Activated T-helper 17 cell treated with anti-CD3 and anti-CD28 coated beads, Interleukin-2, amount 50 U/mL, for 72 hours (primary cell): Measurements from ENCODE around the gene GOLGA6A. TPM values are rescaled to one million over a fixed set of nuclear protein-coding genes. Genes with fewer than 3 reads are reported as not detected.
"Not testable (repeated sequence)": the region's sequence is repeated elsewhere in the genome, so short reads cannot be mapped to it uniquely, and the experiment has no call there.

Experiments used
- ATAC-seq: fragments of 150-1000 bp; cut with Tn5 transposase; replicated peaks from 2 replicates; pipeline ENCODE4 v1.10.0; 2021; ENCODE audit warnings: mild to moderate bottlenecking, moderate library complexity
- H3K27ac Mint-ChIP-seq: one replicate; pipeline ENCODE4 v1.8.0; 2022; ENCODE audit warnings: mixed read lengths
- H3K27me3 Mint-ChIP-seq: one replicate; pipeline ENCODE4 v1.8.0; 2022; ENCODE audit warnings: mixed read lengths
- H3K36me3 Mint-ChIP-seq: one replicate; pipeline ENCODE4 v1.8.0; 2022; ENCODE audit warnings: low read depth, mild to moderate bottlenecking, mixed read lengths
- H3K4me1 Mint-ChIP-seq: one replicate; pipeline ENCODE4 v1.8.0; 2022; ENCODE audit warnings: mixed read lengths
- H3K4me3 Mint-ChIP-seq: one replicate; pipeline ENCODE4 v1.8.0; 2022; ENCODE audit warnings: mild to moderate bottlenecking, mixed read lengths
- H3K9me3 Mint-ChIP-seq: one replicate; pipeline ENCODE4 v1.8.0; 2022; ENCODE audit warnings: mixed read lengths
- total RNA-seq, 2 donors: library from RNA; stranded (reverse); gene quantifications; one replicate each; pipeline ENCODE4 v1.2.3, GENCODE V29; 2022

GOLGA6A gene
- total RNA-seq, 2 donors from 2014 or later: 0.11 TPM; not detected in 1

DNA sequence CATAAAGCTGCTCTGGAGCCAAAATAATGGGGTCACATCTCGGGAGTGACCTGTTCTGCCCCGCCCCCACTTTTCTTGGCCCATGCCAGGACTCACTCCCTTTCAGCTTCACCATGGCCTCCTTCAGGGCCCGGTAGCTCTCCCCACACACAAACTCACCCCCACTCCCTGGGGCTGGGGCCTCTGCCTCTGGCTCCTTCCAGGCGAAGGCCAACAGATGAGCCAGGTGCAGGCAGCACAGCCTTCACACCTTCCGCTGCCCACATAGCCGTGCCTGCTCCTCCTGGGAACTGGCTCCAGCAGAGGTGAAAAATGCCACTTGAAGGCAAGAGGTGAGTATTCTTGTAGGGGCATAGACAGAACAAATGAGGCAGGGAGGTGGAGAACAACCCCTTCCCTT, 10.7 kb downstream of the GOLGA6A start:
- ATAC-seq, H3K27me3 Mint-ChIP-seq, H3K9me3 Mint-ChIP-seq, H3K4me1 Mint-ChIP-seq, H3K4me3 Mint-ChIP-seq, H3K36me3 Mint-ChIP-seq, H3K27ac Mint-ChIP-seq: not testable (repeated sequence)

DNA sequence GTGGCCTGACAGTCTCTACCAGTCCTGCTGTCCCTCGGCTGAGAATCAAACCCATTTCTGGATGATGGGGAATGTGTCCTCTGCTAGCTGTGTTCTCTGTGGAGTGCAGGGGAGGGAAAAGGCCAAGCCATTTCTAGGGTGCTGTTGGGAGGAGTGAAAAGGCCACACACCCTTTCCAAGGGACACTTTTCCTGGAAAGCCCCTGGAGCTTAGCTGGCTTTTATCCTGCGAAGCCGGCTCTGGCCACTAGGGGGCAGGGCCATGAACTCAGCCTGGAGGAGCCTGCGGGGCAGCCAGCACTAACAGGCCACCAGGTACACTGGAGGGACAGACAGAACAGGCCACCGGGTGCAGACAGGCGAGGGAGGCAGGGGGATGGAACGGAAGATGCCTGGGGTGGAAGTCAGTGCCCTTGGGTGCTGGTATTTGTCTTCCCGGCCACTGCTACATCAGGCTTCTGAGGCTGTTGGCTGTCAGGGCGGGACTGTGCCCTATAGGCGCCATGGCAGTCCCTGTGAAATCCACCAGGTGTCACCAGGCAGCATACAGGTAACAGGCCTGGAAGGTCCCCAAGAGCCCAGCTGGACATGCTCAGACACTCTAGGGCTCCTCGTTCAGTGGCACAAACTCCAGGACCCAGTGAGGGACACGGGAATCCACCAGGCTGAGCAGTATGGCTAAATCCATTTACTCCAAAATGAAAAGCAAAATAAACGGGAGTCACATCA, 16.5 kb downstream of the GOLGA6A start:
- peak; percentile 98 for ATAC-seq
- H3K4me3 Mint-ChIP-seq, H3K36me3 Mint-ChIP-seq, H3K4me1 Mint-ChIP-seq, H3K9me3 Mint-ChIP-seq, H3K27ac Mint-ChIP-seq, H3K27me3 Mint-ChIP-seq: not testable (repeated sequence)

DNA sequence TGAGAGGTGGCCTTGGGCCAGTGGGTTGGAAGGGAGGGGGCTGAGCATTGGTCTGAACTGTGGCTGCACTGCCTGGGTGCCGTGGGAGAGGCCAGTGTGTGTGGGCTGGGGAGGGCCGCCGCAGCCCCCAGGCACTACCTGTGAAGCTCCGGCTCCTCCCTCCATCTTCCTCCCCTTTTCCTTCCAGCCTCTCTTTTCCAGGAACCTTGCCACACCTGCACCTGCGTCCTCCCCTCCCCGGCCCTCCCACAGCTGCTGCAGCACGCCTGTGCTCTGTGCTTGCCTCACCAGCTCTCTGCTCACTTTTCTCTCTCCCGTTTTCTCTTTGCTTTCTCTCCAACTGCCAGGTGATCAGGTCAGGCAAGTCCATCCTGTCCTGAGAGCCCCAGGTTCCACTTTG, 17.5 kb downstream of the GOLGA6A start:
- H3K27me3 Mint-ChIP-seq, H3K4me1 Mint-ChIP-seq, H3K4me3 Mint-ChIP-seq: not testable (repeated sequence)

DNA sequence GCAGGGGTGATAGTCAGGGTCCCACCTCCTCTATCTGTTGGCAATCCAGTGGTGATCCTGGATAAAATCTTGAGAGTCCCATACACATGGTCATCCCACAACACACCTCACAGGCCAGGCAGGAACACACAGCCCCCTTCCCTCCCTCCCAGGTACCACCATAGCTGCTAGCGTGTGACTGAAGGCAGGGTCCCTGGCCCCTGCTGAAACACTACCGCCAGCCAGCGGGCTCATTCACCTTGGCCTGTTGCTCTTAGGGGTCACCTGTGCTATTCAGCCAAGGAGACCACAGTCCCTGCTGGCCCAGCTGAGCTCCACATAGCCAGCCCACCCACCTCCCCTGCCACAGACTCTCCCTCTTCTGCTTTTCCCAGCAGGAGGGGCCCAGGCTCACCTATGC, 18.2 kb downstream of the GOLGA6A start:
- not testable (repeated sequence) for H3K27ac Mint-ChIP-seq, H3K4me1 Mint-ChIP-seq, H3K36me3 Mint-ChIP-seq, H3K4me3 Mint-ChIP-seq, ATAC-seq, H3K27me3 Mint-ChIP-seq, H3K9me3 Mint-ChIP-seq

More for the DNA sequence above, 17.5 kb downstream of the GOLGA6A start:
- ATAC-seq, H3K9me3 Mint-ChIP-seq, H3K27ac Mint-ChIP-seq, H3K36me3 Mint-ChIP-seq: not testable (repeated sequence)

DNA sequence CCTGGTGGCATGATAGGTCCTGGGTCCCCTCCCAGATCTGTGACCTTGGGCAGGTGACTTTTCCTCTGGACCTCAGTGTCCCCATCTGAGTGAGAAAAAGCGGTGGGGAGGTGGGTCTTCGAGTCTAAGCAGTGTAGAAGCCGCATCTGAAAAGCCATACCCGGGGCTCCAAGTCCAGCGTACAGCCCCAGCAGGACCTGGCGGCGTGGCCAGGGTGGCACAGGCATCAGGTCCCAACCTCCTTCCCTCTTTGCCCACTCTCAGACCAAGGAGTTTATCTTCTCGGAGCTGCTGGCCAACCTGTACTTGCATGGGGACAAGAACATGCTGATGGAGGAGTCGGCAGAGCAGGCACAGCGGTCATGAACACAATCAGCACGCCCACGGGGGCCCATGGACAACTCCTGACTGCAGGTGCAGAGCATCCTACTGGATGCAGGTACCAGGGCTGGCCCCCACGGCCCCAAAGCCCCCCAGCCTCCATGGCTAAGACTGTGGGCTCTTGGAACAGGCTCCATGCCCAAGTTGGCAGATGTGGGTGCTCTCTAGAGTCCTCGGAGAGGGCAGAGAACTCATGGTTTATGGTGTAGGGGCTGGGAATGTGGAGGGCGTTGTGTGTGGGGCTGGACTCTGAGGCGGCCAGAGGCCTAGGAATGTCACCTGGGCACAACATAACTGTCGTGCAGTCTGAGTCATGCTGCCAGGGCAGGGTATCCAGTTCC, 18.8 kb downstream of the GOLGA6A start:
- not testable (repeated sequence) for H3K27ac Mint-ChIP-seq, H3K4me3 Mint-ChIP-seq, ATAC-seq, H3K4me1 Mint-ChIP-seq, H3K9me3 Mint-ChIP-seq, H3K36me3 Mint-ChIP-seq, H3K27me3 Mint-ChIP-seq

DNA sequence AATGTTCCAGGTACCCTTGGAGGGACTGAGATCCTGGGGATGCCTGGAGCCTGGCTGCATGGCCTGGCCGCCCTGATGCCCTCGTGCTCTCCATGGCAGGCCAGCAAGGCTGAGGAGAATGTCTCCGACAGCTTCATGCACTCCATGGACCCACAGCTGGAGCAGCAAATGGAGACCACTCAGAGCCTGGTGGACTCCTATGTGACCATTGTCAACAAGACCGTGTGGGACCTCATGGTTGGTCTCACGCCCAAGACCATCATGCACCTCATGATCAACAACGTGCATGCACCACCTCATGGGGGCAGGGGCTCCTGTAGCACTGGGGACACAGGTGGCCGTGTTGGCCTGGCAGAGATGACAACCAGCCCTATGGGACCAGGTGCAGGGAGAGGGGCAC, 19.7 kb downstream of the GOLGA6A start:
- no peak for ATAC-seq
- no peak overlapping the region for H3K27ac Mint-ChIP-seq
- no peaks in the 10 kb centered on the region for H3K27me3 Mint-ChIP-seq
- H3K4me3 Mint-ChIP-seq: no peak overlapping the region
- no peaks in the 10 kb centered on the region for H3K36me3 Mint-ChIP-seq
- peaks cover 7% of the 10 kb centered on the region for H3K4me1 Mint-ChIP-seq
- H3K9me3 Mint-ChIP-seq: no peaks in the 10 kb centered on the region

DNA sequence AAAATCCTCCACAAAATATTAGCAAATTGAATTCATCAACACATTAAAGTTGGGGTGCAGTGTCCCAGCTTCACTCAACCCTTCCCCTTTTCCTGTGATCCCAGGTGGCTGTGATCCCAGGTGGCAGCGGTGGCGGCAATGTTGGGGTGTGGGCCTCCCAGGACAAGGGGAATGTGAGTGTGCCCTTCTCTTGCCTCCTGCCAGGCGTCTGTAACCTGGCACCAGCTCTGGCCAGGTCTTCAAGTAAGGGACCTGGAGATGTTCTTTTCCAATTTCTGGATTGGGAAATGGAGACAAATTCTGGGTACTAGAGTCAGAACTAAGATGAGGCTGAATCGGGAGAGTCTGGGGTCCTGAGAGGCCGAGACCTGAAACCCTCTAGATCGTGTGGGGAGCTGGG, 20.1 kb downstream of the GOLGA6A start:
- Mint-ChIP-seq H3K4me3 (no peak overlapping the region), H3K9me3 (no peaks in the 10 kb centered on the region), H3K4me1 (peaks cover 7% of the 10 kb centered on the region), H3K27me3 (no peaks in the 10 kb centered on the region), H3K36me3 (no peaks in the 10 kb centered on the region), H3K27ac (no peak overlapping the region)
- ATAC-seq: no peak

DNA sequence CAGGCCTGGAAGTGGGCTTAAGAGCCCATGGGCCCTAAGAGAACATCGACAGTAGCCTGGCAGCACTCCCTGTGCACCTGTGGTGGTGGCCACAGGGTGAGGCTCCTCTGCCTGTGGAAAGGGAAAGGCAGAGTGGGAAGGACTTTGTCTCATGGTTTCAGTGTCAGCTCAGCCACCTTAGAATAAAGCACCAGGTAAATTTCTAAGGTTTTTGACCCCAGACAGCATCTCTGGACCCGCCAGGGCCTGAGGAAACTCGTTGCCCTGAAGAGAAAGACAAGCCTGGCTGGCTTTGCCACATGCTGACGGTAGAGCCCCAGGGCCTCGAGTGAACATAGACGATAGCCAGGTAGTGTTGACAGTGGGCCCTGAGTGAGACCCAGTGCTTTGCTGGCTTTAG, 22.1 kb downstream of the GOLGA6A start:
- no peaks in the 10 kb centered on the region for H3K27me3 Mint-ChIP-seq
- no peak overlapping the region for H3K27ac Mint-ChIP-seq
- ATAC-seq: no peak
- no peak overlapping the region for H3K4me3 Mint-ChIP-seq
- H3K4me1 Mint-ChIP-seq: peaks cover 7% of the 10 kb centered on the region
- no peaks in the 10 kb centered on the region for H3K9me3 Mint-ChIP-seq
- no peaks in the 10 kb centered on the region for H3K36me3 Mint-ChIP-seq

DNA sequence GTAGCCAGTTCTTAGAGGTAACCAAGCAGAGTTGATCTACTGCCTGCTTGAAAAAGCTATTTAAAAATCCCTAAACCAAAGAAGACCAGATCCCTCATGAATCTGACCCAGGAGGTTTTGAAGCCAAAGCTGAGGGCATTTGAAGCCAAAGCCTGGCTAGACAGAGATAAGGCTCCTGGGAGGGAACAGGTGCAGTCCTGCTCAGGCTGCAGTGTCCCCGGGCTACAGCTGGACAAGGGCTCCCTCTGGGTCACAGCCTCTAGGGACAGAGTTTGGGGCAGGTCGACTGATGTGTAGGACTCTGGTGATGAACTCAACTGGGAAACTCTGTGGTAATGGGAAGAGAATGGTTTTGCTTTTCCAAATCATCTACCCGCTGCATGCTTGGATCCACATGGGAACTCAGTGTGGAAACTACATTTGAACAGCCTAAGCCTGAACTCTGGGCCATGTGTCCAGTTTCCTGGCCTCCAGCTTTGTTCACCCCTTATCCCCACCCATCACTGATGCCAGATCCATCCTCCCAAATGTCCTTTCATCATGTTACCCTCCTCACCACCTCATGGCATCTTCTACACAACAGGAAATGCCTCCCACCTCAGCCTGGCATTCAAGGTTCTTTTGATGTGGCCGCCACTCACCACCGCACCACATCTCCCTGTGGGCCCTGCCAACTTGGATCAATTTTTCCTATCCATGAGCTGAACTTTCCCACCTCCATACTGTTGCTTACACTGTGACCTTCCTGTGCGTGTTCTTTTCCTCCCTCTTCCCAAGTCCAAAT, 23.1 kb downstream of the GOLGA6A start:
- H3K36me3 Mint-ChIP-seq, H3K4me3 Mint-ChIP-seq, H3K27ac Mint-ChIP-seq, ATAC-seq, H3K9me3 Mint-ChIP-seq, H3K27me3 Mint-ChIP-seq, H3K4me1 Mint-ChIP-seq: not testable (repeated sequence)

DNA sequence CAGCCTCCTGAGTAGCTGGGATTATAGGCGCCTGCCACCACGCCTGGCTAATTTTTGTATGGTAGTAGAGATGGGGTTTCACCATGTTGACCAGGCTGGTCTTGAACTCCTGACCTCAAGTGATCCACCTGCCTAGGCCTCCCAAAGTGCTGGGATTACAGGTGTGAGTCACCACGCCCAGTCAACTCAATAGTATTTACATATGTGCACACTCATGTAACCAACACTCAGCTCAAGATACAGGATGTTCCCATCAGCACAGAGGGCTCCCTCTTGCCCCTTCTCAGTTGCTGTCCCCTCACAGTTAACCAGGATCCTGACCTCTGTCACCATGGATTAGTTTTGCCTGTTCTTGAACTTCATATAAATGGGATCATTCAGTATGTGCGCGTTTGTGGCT, 26.0 kb downstream of the GOLGA6A start:
- not testable (repeated sequence) for H3K27me3 Mint-ChIP-seq, H3K27ac Mint-ChIP-seq, H3K36me3 Mint-ChIP-seq, H3K9me3 Mint-ChIP-seq, H3K4me1 Mint-ChIP-seq, H3K4me3 Mint-ChIP-seq
- ATAC-seq: peak; percentile 68

DNA sequence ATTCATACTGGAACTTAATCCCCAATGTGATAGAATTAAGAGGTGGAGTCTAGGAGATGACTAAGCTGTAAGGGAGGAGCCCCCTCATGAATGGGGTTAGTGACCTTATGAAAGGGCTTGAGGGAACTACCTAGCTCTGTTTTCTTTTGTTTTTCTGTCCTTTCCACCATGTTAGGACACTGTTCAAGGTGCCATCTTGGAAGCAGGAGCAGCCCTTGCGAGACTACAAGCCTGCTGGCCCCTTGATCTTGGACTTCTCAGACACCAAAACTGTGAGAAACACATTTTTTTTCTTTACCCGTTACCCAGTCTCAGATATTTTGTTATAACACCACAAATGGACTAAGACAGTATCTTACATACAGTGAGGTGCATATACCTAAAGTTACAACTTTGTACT, 26.5 kb downstream of the GOLGA6A start:
- Mint-ChIP-seq H3K36me3 (no peaks in the 10 kb centered on the region), H3K27ac (no peak overlapping the region), H3K4me1 (peaks cover 7% of the 10 kb centered on the region), H3K4me3 (no peak overlapping the region), H3K27me3 (no peaks in the 10 kb centered on the region), H3K9me3 (no peaks in the 10 kb centered on the region)
- no peak for ATAC-seq

DNA sequence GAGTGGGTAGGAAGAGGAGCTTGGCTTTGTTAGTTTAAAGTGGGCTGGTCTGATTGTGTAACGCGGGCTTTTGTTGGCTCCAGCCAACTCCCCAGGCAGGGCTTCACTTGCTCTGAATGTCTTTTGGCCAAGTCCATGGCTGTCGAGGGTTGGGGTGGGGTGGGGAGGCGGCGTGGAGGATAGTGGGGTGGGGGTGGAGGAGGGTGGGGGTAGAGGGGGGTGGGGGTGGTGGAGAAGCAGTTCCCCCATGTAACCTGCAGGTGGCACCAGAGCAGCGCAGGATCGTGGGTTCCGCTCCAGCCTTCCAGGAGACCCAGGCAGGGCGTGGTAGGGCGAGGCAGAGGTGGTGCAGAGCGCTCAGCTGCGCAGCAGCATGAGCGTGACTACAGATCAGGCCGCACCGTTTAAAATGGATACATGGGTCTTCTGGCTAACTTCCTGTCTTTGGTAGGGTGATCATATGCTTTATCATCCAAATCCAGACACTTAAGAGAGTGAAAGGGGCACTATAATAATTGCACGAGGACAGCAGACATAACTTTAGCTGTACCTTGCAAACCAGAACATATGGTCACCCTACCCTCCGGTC, 28.3 kb downstream of the GOLGA6A start:
- peak overlapping the region; percentile 21 for H3K4me3 Mint-ChIP-seq

DNA sequence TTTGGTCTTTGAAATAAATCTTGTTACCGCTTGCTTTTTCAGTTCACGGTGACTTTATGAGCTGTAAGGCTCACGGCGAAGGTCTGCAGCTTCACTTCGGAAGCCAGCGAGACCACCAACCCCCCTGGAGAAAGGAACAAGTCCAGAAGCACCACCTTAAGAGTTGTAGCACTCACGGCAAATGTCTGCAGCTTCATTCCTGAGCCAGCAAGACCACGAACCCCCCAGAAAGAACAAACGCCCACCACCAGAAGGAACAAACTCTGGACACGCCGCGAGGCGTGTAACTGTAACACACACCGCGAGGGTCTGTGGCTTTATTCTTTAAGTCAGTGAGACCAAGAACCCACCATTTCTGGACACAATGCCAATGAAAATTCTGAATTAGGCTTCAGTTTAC, 28.8 kb downstream of the GOLGA6A start:
- no peaks in the 10 kb centered on the region for H3K4me1 Mint-ChIP-seq
- H3K27ac Mint-ChIP-seq: no peak overlapping the region
- no peaks in the 10 kb centered on the region for H3K27me3 Mint-ChIP-seq
- no peak for ATAC-seq
- H3K36me3 Mint-ChIP-seq: no peaks in the 10 kb centered on the region
- H3K4me3 Mint-ChIP-seq: no peak overlapping the region
- H3K9me3 Mint-ChIP-seq: no peaks in the 10 kb centered on the region

More for the DNA sequence above, 28.3 kb downstream of the GOLGA6A start:
- H3K9me3 Mint-ChIP-seq: no peaks in the 10 kb centered on the region
- peak; percentile 92 for ATAC-seq
- no peaks in the 10 kb centered on the region for H3K27me3 Mint-ChIP-seq
- no peaks in the 10 kb centered on the region for H3K36me3 Mint-ChIP-seq
- no peak overlapping the region for H3K27ac Mint-ChIP-seq
- H3K4me1 Mint-ChIP-seq: no peaks in the 10 kb centered on the region

DNA sequence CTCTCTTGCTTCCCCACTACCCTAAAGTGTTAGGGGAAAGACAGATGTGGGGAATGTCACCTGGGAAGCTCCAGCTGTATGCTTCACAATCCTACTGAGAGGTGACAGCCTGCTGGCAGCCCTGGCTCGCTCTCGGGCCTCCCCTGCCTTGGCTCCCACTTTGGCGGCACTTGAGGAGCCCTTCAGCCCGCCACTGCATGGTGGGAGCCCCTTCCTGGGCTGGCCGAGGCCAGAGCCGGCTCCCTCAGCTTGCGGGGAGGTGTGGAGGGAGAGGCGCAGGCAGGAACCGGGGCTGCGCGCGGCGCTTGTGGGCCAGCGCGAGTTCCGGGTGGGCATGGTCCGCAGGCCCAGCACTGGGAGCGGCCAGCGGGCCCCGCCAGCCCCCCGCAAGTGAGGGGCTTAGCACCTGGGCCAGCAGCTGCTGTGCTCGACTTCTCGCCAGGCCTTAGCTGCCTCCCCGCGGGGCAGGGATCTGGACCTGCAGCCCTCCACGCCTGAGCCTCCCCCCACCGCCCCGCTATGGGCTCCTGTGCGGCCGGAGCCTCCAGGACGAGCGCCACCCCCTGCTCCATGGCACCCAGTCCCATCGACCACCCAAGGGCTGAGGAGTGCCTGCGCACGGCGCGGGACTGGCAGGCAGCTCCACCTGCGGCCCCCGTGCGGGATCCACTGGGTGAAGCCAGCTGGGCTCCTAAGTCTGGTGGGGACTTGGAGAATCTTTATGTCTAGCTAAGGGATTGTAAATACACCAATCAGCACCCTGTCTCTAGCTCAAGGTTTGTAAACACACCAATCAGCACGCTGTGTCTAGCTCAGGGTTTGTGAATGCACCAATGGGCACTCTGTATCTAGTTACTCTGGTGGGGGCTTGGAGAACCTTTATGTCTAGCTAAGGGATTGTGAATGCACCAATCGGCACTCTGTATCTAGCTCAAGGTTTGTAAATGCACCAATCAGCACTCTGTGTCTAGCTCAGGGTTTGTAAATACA, 29.8 kb downstream of the GOLGA6A start:
- H3K4me1 Mint-ChIP-seq, H3K27me3 Mint-ChIP-seq, H3K36me3 Mint-ChIP-seq, H3K4me3 Mint-ChIP-seq, H3K9me3 Mint-ChIP-seq, H3K27ac Mint-ChIP-seq, ATAC-seq: not testable (repeated sequence)
